ENCODE results near the gene HRC.

HRC gene

DNA sequence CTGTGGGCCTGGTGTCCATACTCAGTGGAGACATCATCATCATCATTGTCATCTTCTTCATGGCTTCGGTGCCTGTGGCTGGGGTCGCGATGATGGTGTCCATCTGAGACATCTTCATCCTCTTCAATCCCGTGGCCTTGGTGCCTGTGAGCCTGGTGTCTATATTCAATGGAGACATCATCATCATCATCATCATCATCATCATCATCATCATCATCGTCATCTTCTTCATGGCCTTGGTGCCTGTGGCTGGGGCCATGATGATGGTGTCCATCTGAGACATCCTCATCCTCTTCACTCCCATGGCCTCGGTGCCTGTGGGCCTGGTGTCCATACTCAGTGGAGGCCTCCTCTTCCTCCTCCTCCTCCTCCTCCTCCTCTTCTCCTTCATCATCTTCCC lies 917 bp downstream of the HRC start:
- Histone ChIP-seq H3K9me3 (ENCODE audit: severe bottlenecking) (no peaks in the 10 kb centered on the region), H3K36me3 (no peaks in the 10 kb centered on the region; the same call in 1 of the 2 replicates), H3K27ac (no peak overlapping the region), H3K27me3 (ENCODE audit: insufficient read depth, low read depth, severe bottlenecking) (no peaks in the 10 kb centered on the region), H3K4me3 (ENCODE audit: low read depth, low read length) (no peak overlapping the region)
- TF ChIP-seq, protein P1, sequence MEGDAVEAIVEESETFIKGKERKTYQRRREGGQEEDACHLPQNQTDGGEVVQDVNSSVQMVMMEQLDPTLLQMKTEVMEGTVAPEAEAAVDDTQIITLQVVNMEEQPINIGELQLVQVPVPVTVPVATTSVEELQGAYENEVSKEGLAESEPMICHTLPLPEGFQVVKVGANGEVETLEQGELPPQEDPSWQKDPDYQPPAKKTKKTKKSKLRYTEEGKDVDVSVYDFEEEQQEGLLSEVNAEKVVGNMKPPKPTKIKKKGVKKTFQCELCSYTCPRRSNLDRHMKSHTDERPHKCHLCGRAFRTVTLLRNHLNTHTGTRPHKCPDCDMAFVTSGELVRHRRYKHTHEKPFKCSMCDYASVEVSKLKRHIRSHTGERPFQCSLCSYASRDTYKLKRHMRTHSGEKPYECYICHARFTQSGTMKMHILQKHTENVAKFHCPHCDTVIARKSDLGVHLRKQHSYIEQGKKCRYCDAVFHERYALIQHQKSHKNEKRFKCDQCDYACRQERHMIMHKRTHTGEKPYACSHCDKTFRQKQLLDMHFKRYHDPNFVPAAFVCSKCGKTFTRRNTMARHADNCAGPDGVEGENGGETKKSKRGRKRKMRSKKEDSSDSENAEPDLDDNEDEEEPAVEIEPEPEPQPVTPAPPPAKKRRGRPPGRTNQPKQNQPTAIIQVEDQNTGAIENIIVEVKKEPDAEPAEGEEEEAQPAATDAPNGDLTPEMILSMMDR (IDR thresholded peaks at IDR 0.05; ENCODE audit: low read depth, low read length): no peak
- DNase-seq: no peak

DNA sequence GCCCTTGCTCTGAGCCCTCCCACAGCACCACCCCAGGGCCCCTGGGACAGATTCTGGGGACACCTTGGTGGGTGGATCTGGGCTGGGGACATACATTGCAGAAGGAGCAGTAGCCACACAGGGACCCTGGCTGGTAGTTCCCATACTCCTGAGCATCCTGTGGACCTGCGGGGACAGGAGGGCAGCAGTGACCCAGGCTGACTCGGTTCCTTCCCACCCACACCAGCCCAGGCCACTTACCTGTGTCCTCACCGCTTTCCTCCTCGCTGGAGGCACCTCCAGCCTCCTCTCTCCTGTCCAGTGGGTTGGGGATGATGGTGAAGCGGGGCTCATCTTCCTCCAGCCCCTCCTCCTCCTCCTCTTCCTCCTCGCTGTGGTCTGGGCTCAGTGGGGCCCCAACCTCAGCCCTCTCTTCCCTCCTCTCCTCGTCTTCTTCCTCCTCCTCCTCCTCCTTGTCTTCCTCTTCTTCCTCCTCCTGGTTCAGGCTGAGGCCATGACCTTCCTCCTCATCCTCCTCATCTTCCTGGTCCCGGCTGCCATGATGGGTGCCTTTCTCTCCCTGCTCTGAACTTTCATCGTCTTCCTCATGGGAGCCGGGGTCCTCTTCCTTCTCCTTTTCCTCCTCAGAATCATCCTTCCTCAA lies 1.9 kb downstream of the HRC start:
- no peak for DNase-seq
- TF ChIP-seq, protein P1 (IDR thresholded peaks at IDR 0.05; ENCODE audit: low read depth, low read length): no peak
- Histone ChIP-seq H3K4me3 (ENCODE audit: low read depth, low read length) (no peak overlapping the region), H3K27me3 (ENCODE audit: insufficient read depth, low read depth, severe bottlenecking) (no peaks in the 10 kb centered on the region), H3K27ac (no peak overlapping the region), H3K36me3 (no peaks in the 10 kb centered on the region), H3K9me3 (ENCODE audit: severe bottlenecking) (no peaks in the 10 kb centered on the region)

DNA sequence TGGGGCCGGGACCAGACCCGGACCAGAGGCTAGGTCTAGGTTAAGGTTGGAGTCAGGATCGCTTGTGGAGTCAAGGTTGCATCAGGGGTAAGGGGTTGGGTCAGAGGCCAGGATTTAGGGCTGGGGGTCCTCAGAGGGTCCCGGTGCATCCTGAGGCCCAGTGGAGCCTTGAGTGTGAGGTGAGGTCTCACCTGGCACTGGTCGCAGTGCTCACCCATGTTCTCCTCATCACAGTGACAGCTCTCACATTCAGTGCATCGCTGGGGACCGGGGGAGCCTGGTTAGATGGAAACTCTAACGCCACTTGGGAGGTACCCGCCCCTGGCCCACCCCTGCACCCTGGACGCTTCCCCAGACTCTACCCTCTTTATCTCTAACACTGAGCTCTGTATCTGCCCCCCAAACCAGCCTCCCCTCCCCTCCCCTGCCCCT lies 3.1 kb downstream of the HRC start:
- H3K9me3 ChIP-seq (ENCODE audit: severe bottlenecking): no peaks in the 10 kb centered on the region
- H3K27me3 ChIP-seq (ENCODE audit: insufficient read depth, low read depth, severe bottlenecking): no peaks in the 10 kb centered on the region
- H3K36me3 ChIP-seq: no peaks in the 10 kb centered on the region
- H3K4me3 ChIP-seq (ENCODE audit: low read depth, low read length): no peak overlapping the region
- no peak overlapping the region for H3K27ac ChIP-seq
- no peak for DNase-seq
- TF ChIP-seq, protein P1 (IDR thresholded peaks at IDR 0.05; ENCODE audit: low read depth, low read length): no peak

DNA sequence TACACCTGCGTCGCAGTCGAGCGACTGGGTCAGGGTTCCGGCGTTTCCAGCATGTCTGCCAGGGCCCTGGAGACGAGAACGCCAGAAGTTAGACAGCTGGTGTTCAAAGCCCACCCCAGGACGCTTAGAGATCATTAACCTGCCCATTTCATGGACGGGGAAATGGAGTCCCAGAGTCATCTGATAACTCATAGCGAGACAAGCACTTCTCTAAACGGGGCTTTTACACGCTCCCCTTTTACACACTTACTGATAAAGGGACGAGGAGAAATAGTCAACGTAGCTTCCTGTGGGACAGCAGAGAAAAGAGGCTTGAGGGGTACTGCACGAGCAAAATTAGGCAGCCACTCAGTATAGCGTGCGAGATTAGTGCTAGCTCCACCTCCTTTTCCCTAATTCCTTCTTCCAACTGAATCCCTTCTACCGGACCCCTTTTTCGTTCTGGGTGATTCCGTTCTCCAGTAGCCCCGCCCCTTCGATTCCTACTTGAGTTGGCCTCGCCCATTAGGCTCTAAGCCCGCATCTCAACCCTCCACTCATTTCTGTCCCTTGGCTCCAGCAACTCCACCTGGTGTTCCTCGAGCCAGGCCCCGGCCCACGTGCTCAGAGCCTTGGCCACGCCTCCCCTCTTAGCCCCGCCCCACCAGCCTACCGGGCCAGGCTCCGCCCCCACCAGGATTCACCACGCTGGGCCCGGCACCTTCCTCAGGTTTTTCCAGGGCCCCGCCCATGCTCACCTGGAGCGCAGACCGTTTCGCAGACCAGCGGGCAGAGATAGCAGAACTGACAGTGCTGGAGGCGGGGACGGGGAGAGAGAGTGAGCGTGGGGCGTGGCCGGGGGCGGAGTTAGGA lies 3.7 kb downstream of the HRC start:
- H3K36me3 ChIP-seq: peaks cover 2% of the 10 kb centered on the region
- H3K4me3 ChIP-seq (ENCODE audit: low read depth, low read length): peak overlapping the region; percentile 90
- H3K27me3 ChIP-seq (ENCODE audit: insufficient read depth, low read depth, severe bottlenecking): no peaks in the 10 kb centered on the region
- TF ChIP-seq, protein P1 (IDR thresholded peaks at IDR 0.05; ENCODE audit: low read depth, low read length): no peak
- no peaks in the 10 kb centered on the region for H3K9me3 ChIP-seq (ENCODE audit: severe bottlenecking)
- peak; percentile 70 for DNase-seq
- H3K27ac ChIP-seq: no peak overlapping the region

DNA sequence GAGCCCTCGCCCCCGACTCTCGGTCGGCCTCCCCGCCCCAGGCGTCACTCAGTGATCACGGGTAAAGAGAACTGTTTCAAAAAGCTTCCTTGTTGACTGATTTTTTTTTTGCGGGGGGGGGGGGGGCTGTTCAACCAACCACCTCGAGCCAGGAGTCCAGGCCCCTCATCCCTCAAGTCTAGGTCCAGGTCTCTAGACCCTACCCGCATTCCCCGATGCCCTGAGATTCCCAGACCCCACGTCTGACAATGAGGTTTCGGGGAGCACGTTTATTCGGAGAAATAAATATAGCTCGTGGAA lies 4.3 kb downstream of the HRC start:
- Histone ChIP-seq H3K9me3 (ENCODE audit: severe bottlenecking) (no peaks in the 10 kb centered on the region), H3K4me3 (ENCODE audit: low read depth, low read length) (peak overlapping the region; percentile 90)
- DNase-seq: no peak

More for the DNA sequence above, 4.3 kb downstream of the HRC start:
- H3K27ac ChIP-seq: peak overlapping the region; percentile 90
- H3K27me3 ChIP-seq (ENCODE audit: insufficient read depth, low read depth, severe bottlenecking): no peaks in the 10 kb centered on the region
- TF ChIP-seq, protein P1 (IDR thresholded peaks at IDR 0.05; ENCODE audit: low read depth, low read length): no peak
- H3K36me3 ChIP-seq: peaks cover 7% of the 10 kb centered on the region
